Measurements from ENCODE around the gene SNRPD2. TPM values are rescaled to one million over a fixed set of nuclear protein-coding genes. Genes with fewer than 3 reads are reported as not detected.
"Not testable (repeated sequence)": the region's sequence is repeated elsewhere in the genome, so short reads cannot be mapped to it uniquely, and the experiment has no call there.

The SNRPD2 gene
- total RNA-seq: 177 and 219 TPM in 2 replicates

GRCh38 chr19:45691516-45692186 lies at the start of gene SNRPD2:
TSS of gene SNRPD2 (minus strand) at chr19:45691953. CDS start at chr19:45691888, 65 bp downstream.
- DNase-seq (ENCODE audit: low read depth): peak; percentile 75
- Histone ChIP-seq H3K4me3 (ENCODE audit: low read depth, low read length) (peak within 1 kb of the TSS; percentile 82), H3K36me3 (ENCODE audit: control insufficient read depth, insufficient read depth, low read length) (peaks cover 2% of the 10 kb centered on the region), H3K27me3 (ENCODE audit: control insufficient read depth, insufficient read depth, low read length) (no peaks in the 10 kb centered on the region)
- TF ChIP-seq, protein P1, sequence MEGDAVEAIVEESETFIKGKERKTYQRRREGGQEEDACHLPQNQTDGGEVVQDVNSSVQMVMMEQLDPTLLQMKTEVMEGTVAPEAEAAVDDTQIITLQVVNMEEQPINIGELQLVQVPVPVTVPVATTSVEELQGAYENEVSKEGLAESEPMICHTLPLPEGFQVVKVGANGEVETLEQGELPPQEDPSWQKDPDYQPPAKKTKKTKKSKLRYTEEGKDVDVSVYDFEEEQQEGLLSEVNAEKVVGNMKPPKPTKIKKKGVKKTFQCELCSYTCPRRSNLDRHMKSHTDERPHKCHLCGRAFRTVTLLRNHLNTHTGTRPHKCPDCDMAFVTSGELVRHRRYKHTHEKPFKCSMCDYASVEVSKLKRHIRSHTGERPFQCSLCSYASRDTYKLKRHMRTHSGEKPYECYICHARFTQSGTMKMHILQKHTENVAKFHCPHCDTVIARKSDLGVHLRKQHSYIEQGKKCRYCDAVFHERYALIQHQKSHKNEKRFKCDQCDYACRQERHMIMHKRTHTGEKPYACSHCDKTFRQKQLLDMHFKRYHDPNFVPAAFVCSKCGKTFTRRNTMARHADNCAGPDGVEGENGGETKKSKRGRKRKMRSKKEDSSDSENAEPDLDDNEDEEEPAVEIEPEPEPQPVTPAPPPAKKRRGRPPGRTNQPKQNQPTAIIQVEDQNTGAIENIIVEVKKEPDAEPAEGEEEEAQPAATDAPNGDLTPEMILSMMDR (IDR thresholded peaks at IDR 0.05; ENCODE audit: insufficient read depth, low read length, poor library complexity, severe bottlenecking): no peak

DNA sequence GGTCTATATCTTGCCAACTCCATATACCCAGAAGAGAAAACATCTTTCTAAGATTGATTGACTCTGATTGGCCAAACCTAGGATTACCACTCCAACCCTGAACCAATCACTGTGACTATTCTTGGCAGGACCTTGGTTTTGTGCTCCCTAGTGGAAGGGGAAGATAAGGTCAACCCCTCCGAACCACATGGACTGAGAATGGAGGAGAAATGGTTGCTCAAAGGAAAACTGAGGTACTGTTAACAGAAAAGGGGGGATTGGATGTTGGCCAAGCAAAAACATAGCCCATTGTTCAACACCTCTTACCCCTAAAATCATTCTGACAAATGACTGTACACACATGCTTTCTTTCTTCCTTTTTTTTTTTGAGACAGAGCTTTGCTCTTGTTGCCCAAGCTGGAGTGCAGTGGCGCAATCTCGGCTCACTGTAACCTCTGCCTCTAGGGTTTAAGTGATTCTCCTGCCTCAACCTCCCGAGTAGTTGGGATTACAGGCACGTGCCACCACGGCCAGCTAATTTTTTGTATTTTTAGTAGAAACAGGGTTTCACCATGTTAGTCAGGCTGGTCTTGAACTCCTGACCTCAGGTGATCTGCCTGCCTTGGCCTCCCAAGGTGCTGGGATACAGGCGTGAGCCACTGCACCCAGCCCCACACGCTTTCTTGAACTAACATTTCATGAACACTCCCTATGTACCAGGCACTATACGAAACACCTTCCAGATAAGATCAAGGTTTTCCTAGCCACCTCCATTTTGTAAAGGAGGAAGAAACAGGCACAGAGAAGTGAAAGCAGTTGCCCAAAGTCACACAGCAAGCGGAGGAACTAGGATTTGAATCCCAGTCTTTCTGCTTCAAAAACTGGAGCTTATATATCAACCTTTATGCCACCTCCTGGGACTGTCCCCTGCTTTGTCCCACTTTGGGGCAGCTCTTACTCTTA lies 48.0 kb upstream of the SNRPD2 start:
- TF ChIP-seq, protein P1 (IDR thresholded peaks at IDR 0.05; ENCODE audit: insufficient read depth, low read length, poor library complexity, severe bottlenecking): no peak
- Histone ChIP-seq H3K27me3 (ENCODE audit: control insufficient read depth, insufficient read depth, low read length) (no peaks in the 10 kb centered on the region), H3K36me3 (ENCODE audit: control insufficient read depth, insufficient read depth, low read length) (no peaks in the 10 kb centered on the region), H3K4me3 (ENCODE audit: low read depth, low read length) (no peak overlapping the region)
- no peak for DNase-seq (ENCODE audit: low read depth)

GRCh38 chr19:45733160-45733810 lies 41.5 kb upstream of the SNRPD2 start, which contains the start of gene MEIOSIN:
TSS of gene MEIOSIN (plus strand) at chr19:45733439. CDS start at chr19:45735377, 1,938 bp downstream.
- H3K27me3 ChIP-seq (ENCODE audit: control insufficient read depth, insufficient read depth, low read length): no peaks in the 10 kb centered on the region
- H3K4me3 ChIP-seq (ENCODE audit: low read depth, low read length): no peak within 1 kb of the TSS
- no peaks in the 10 kb centered on the region for H3K36me3 ChIP-seq (ENCODE audit: control insufficient read depth, insufficient read depth, low read length)
- TF ChIP-seq, protein P1 (IDR thresholded peaks at IDR 0.05; ENCODE audit: insufficient read depth, low read length, poor library complexity, severe bottlenecking): no peak
- DNase-seq (ENCODE audit: low read depth): no peak

- no peaks in the 10 kb centered on the region for H3K36me3 ChIP-seq (ENCODE audit: control insufficient read depth, insufficient read depth, low read length)
- TF ChIP-seq, protein P1 (IDR thresholded peaks at IDR 0.05; ENCODE audit: insufficient read depth, low read length, poor library complexity, severe bottlenecking): peak; percentile 45
- H3K4me3 ChIP-seq (ENCODE audit: low read depth, low read length): peak within 1 kb of the TSS; percentile 92
- H3K27me3 ChIP-seq (ENCODE audit: control insufficient read depth, insufficient read depth, low read length): no peaks in the 10 kb centered on the region
- peak; percentile 95 for DNase-seq (ENCODE audit: low read depth)
Observed at GRCh38 chr19:45730368-45731288, 38.9 kb upstream of the SNRPD2 start, which contains the start of gene FBXO46. TSS of gene FBXO46 (minus strand) at chr19:45730896. CDS start at chr19:45713495, 17,401 bp downstream.

DNA sequence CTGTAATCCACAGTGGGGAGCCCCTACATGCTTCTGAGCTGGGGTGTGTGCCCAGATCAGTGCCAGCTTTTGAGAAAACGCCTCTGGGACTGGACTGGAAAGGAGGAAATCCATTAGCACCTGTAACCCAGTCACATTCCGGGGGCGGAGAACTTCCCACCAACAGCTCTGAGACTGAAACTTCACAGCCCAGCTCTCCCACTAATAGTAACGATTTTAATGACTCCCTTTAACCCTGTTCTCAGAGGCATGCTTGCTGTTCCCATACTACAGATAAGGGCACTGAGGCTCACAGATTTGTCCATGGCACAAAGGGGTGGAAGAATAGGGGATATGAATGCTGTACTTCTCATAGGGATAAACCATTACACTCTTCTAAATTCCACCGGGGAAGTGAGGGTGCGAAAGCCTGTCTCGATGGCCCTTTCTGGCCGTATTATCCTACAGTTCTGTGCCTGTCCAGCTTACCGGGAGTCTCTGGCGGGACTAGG lies 38.1 kb upstream of the SNRPD2 start:
- DNase-seq (ENCODE audit: low read depth): no peak
- Histone ChIP-seq H3K36me3 (ENCODE audit: control insufficient read depth, insufficient read depth, low read length) (no peaks in the 10 kb centered on the region), H3K4me3 (ENCODE audit: low read depth, low read length) (peak overlapping the region; percentile 92), H3K27me3 (ENCODE audit: control insufficient read depth, insufficient read depth, low read length) (no peaks in the 10 kb centered on the region)
- TF ChIP-seq, protein P1 (IDR thresholded peaks at IDR 0.05; ENCODE audit: insufficient read depth, low read length, poor library complexity, severe bottlenecking): no peak

DNA sequence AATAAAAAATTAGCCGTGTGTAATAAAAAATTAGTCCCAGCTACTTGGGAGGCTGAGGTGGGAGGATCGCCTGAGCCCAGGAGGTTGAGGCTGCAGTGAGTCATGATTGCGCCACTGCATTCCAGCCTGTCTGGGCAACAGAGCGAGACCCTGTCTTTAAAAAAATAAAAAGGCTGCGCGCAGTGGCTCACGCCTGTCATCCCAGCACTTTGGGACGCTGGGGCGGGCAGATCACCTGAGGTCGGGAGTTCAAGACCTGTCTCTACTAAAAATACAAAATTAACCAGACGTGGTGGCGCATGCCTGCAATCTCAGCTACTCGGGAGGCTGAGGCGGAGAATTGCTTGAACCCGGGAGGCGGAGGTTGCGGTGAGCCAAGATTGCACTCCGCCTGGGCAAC lies 36.9 kb upstream of the SNRPD2 start:
- DNase-seq (ENCODE audit: low read depth); H3K36me3 ChIP-seq (ENCODE audit: control insufficient read depth, insufficient read depth, low read length): not testable (repeated sequence)

GRCh38 chr19:45720065-45720464 lies 28.3 kb upstream of the SNRPD2 start:
- not testable (repeated sequence) for H3K36me3 ChIP-seq (ENCODE audit: control insufficient read depth, insufficient read depth, low read length); DNase-seq (ENCODE audit: low read depth); H3K4me3 ChIP-seq (ENCODE audit: low read depth, low read length); H3K27me3 ChIP-seq (ENCODE audit: control insufficient read depth, insufficient read depth, low read length)

More for the DNA sequence above, 36.9 kb upstream of the SNRPD2 start:
- H3K4me3 ChIP-seq (ENCODE audit: low read depth, low read length); H3K27me3 ChIP-seq (ENCODE audit: control insufficient read depth, insufficient read depth, low read length): not testable (repeated sequence)
